ENCODE data around the gene ADTRP.

Gene ADTRP

DNA sequence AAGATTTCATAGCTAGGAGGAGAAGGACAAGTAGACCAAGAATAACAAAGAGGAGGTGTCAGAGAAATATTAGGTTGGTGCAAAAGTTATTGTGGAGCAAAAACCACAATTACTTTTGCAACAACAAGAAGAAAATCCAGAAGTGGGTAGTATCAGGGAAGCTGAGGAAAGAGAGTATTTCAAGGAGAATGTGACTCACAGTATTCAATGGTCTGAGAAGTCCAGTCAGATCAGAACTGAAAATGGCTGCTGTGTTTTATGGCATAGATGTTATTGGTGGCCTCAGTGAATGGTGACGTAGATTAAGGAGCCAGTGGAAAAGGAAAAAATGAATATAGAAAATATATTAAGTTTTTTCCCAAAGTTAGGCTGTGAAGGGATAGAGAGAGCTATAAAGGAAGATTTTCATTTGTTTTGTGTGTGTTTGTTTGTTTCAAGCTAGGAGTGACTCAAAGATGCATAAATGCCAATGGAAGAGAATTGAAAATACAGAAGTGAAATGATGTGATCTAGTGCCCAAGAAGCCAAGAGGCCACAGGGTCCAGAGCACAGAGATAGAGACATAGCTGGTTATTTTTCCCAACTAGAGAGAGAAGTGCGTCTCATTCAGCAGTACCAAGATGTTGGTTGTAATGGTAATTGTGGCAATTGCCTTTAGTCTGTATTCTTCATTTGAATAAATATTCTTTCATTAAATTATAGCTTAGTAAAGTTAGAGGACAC is 112.8 kb downstream of the ADTRP start:
- Histone ChIP-seq H3K36me3 (no peaks in the 10 kb centered on the region), H3K27ac (no peak overlapping the region)
- TF ChIP-seq, protein P1, sequence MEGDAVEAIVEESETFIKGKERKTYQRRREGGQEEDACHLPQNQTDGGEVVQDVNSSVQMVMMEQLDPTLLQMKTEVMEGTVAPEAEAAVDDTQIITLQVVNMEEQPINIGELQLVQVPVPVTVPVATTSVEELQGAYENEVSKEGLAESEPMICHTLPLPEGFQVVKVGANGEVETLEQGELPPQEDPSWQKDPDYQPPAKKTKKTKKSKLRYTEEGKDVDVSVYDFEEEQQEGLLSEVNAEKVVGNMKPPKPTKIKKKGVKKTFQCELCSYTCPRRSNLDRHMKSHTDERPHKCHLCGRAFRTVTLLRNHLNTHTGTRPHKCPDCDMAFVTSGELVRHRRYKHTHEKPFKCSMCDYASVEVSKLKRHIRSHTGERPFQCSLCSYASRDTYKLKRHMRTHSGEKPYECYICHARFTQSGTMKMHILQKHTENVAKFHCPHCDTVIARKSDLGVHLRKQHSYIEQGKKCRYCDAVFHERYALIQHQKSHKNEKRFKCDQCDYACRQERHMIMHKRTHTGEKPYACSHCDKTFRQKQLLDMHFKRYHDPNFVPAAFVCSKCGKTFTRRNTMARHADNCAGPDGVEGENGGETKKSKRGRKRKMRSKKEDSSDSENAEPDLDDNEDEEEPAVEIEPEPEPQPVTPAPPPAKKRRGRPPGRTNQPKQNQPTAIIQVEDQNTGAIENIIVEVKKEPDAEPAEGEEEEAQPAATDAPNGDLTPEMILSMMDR (IDR thresholded peaks at IDR 0.05) = no peak

More for the DNA sequence above, 112.8 kb downstream of the ADTRP start:
- no peak overlapping the region for H3K4me3 ChIP-seq (ENCODE audit: low read depth in 1 of 2, low read length in 1 of 2)
- H3K4me1 ChIP-seq (ENCODE audit: control insufficient read depth in 1 of 2, insufficient read depth in 1 of 2, low read depth in 1 of 2, low read length in 1 of 2) = no peaks in the 10 kb centered on the region
- H3K9me3 ChIP-seq = no peaks in the 10 kb centered on the region
- H3K27me3 ChIP-seq = no peaks in the 10 kb centered on the region

Measured in neutrophil (primary cell).